ENCODE results near the gene MOSPD3. TPM values are rescaled to one million over a fixed set of nuclear protein-coding genes. Genes with fewer than 3 reads are reported as not detected.

Gene MOSPD3
- total RNA-seq, 1 donor from 2014 or later = 14.7 TPM

- DNase-seq (peak; percentile 62), ATAC-seq (no peak)
- Histone ChIP-seq H3K36me3 (peaks cover 80% of the 10 kb centered on the region), H3K9me3 (no peaks in the 10 kb centered on the region), H3K4me1 (peaks cover 8% of the 10 kb centered on the region), H3K27me3 (no peaks in the 10 kb centered on the region), H3K4me3 (no peak overlapping the region), H3K27ac (no peak overlapping the region)
- intact Hi-C loops (cut with DNase I) = no loop called here
- no peak for TF ChIP-seq CTCF (IDR thresholded peaks at IDR 0.05)
Observed at GRCh38 chr7:100577103-100577502, 35.2 kb upstream of the MOSPD3 start.

DNA sequence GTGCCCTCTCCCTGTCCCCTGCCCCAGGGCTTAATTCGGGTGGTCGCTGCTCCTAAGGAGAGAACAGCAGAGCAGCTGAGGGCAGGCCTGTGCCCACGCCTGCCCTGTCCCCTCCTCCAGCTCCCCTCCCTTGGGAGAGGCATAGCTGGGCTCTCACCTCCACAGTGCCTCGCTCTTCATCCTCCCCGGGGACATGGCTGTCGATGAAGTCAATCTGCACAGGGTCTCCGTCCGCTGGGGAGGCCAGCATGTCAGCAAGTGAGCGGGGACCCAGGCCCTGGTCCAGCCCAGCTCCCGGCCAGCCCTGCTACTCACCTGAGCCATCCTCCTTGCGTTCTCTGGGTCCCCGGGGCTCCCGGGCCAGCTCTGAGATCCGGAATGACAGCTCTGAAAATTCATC lies 34.8 kb upstream of the MOSPD3 start:
- no peak for ATAC-seq
- Histone ChIP-seq H3K27me3 (no peaks in the 10 kb centered on the region), H3K4me3 (no peak overlapping the region), H3K27ac (no peak overlapping the region), H3K4me1 (peaks cover 12% of the 10 kb centered on the region), H3K9me3 (no peaks in the 10 kb centered on the region), H3K36me3 (peaks cover 84% of the 10 kb centered on the region)
- intact Hi-C loops (cut with DNase I) = no loop called here
- TF ChIP-seq CTCF (IDR thresholded peaks at IDR 0.05) = no peak
- peak; percentile 48 for DNase-seq

DNA sequence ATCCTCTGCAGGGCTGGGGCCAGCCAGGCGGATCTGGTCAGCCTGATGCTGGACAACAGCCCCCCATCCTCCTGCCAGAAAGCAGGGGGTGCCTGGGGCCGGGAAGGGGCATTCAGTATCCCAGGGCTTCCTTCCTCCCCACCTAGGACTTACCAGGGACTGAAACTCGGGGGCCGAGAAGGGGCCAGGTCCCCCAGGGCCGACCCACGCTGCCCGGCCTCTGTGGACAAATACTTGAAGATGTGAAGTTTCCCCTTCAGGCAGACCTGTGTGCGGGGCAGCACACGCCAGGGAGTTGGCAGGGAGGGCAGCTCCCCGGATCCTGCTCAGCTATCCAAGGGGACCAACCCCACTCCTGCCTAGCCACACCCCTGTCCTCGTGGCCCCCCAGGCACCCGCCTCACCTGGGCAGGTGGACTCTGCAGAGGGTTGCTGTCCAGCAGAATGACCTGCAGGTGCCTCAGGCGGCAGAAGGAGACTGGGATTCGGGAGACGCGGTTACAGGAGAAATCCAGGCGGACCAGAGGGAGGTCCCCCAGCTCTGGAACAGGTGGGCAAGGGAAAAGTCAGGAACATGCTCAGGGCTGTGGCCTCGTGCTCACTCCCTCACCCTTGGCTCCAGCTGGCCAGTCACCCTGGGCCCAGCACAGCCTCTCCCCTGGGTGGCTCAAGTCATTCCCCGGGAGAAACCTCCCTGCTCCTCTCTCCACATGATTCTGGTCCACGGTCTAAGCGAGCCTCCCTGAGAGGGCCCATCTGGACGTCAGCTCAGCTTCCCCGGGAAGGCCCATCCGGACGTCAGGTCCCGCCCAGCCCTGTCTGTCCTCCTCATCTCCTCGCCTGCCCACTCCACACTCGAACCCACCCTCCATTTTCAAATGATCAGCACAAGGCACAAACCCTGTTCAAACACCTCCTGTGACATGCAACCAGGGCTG lies 33.8 kb upstream of the MOSPD3 start:
- Histone ChIP-seq H3K4me1 (peaks cover 22% of the 10 kb centered on the region), H3K27ac (no peak overlapping the region), H3K9me3 (no peaks in the 10 kb centered on the region), H3K27me3 (no peaks in the 10 kb centered on the region), H3K4me3 (no peak overlapping the region), H3K36me3 (peaks cover 90% of the 10 kb centered on the region)
- no peak for ATAC-seq
- no peak for TF ChIP-seq CTCF (IDR thresholded peaks at IDR 0.05)
- intact Hi-C loops (cut with DNase I) = no loop called here
- DNase-seq = peak; percentile 51

- Histone ChIP-seq H3K9me3 (no peaks in the 10 kb centered on the region), H3K27me3 (no peaks in the 10 kb centered on the region), H3K4me3 (no peak overlapping the region), H3K4me1 (peaks cover 36% of the 10 kb centered on the region), H3K36me3 (peaks cover 72% of the 10 kb centered on the region), H3K27ac (no peak overlapping the region)
- peak; percentile 62 for DNase-seq
- no peak for ATAC-seq
- no peak for TF ChIP-seq CTCF (IDR thresholded peaks at IDR 0.05)
- intact Hi-C loops (cut with DNase I) = no loop called here
Observed at GRCh38 chr7:100580466-100581283, 31.7 kb upstream of the MOSPD3 start.

- Histone ChIP-seq H3K9me3 (no peaks in the 10 kb centered on the region), H3K36me3 (peaks cover 57% of the 10 kb centered on the region), H3K27ac (peak overlapping the region; percentile 99), H3K27me3 (no peaks in the 10 kb centered on the region), H3K4me1 (peaks cover 39% of the 10 kb centered on the region), H3K4me3 (peak overlapping the region; percentile 98)
- DNase-seq = peak; percentile 92
- no peak for TF ChIP-seq CTCF (IDR thresholded peaks at IDR 0.05)
- intact Hi-C loops (cut with DNase I) = no loop called here
- peak; percentile 0 for ATAC-seq
Observed at GRCh38 chr7:100582041-100582579, 30.2 kb upstream of the MOSPD3 start.
